ENCODE measurements around the gene HOXA9. TPM values are rescaled to one million over a fixed set of nuclear protein-coding genes. Genes with fewer than 3 reads are reported as not detected.

The HOXA9 gene
- total RNA-seq, 1 experiment from 2014 or later = 16.7 TPM

DNA sequence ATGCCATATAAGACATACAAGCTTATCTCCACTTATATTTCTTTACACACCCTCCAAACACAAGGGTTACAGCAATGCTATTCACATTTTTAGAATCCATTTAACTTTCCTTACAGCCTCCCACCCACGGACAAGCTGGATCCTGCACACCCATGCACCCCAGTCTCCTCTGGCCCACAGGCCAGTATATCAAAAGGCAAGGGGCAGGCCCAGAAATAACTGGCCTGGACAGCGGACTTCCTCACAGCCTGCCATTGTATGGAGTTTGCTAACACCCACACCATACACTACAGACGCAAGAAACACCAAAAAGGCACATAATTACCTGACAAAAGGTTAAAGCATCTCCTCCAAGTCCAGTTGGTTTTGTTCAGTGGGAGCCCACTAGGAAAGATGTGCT is 46.8 kb downstream of the HOXA9 start:
- Histone ChIP-seq H3K36me3 (ENCODE audit: control insufficient read depth, insufficient read depth, low read length) (no peaks in the 10 kb centered on the region), H3K27me3 (replicated peaks; ENCODE audit: control insufficient read depth, insufficient read depth, low read length) (no peaks in the 10 kb centered on the region), H3K4me3 (ENCODE audit: low read depth, low read length) (no peak overlapping the region), H3K9me3 (no peaks in the 10 kb centered on the region), H3K4me1 (peaks cover 50% of the 10 kb centered on the region)
- ChIA-PET POLR2A (no interaction called here), CTCF (no interaction called here)
- no peak overlapping the region for H3K27ac Mint-ChIP-seq (ENCODE audit: unreplicated experiment)
- peak overlapping the region; percentile 59 for H3K4me3 Mint-ChIP-seq (ENCODE audit: unreplicated experiment)
- H3K27me3 Mint-ChIP-seq (ENCODE audit: insufficient read depth, unreplicated experiment) = no peaks in the 10 kb centered on the region
- no TSS peak for BruUV-seq (replicated peaks)
- peaks cover 39% of the 10 kb centered on the region for H3K36me3 Mint-ChIP-seq (ENCODE audit: insufficient read depth, unreplicated experiment)
- peaks cover 34% of the 10 kb centered on the region for H3K4me1 Mint-ChIP-seq (ENCODE audit: low read depth, unreplicated experiment)
- no peaks in the 10 kb centered on the region for H3K9me3 Mint-ChIP-seq (ENCODE audit: unreplicated experiment)
- intact Hi-C loops (cut with micrococcal nuclease; ENCODE audit: unreplicated experiment) = no loop called here
- DNase-seq = no peak
- TF ChIP-seq, protein P1, sequence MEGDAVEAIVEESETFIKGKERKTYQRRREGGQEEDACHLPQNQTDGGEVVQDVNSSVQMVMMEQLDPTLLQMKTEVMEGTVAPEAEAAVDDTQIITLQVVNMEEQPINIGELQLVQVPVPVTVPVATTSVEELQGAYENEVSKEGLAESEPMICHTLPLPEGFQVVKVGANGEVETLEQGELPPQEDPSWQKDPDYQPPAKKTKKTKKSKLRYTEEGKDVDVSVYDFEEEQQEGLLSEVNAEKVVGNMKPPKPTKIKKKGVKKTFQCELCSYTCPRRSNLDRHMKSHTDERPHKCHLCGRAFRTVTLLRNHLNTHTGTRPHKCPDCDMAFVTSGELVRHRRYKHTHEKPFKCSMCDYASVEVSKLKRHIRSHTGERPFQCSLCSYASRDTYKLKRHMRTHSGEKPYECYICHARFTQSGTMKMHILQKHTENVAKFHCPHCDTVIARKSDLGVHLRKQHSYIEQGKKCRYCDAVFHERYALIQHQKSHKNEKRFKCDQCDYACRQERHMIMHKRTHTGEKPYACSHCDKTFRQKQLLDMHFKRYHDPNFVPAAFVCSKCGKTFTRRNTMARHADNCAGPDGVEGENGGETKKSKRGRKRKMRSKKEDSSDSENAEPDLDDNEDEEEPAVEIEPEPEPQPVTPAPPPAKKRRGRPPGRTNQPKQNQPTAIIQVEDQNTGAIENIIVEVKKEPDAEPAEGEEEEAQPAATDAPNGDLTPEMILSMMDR (IDR thresholded peaks at IDR 0.05; ENCODE audit: insufficient read depth in 1 of 2, low read depth in 1 of 2, low read length in 1 of 2, severe bottlenecking in 1 of 2, unreplicated experiment in 1 of 2) = no peak

DNA sequence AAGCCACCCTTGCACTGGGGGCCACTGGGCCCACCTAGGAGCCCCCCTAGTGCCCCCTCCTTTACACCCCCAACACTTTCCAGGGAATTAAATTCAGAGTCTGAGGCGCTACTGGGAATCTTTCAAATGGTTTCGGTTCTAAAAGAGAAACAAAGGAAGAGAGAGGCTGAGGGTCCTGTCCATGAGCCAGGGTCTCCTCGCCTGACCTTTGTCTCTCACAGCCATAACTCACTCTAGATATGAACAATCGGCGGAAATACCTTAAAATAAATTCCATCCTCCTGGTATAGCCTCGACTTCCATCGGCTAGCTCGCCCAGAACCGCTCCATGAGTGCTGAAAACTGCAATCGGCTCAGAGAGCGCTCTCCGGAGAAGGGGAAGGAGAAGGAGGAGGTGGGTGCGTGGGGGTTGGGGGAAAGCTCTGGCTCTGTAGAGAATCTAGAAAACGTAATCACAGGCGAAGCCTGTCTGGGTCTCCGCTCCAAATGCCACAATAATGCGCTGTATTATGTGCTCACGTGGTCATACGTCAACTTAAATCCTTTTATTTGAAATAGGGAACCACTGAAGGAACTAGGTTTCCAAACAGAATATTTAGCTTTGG is 47.3 kb downstream of the HOXA9 start:
- intact Hi-C loops (cut with micrococcal nuclease; ENCODE audit: unreplicated experiment) = no loop called here
- POLR2A ChIA-PET = no interaction called here
- Histone ChIP-seq H3K9me3 (no peaks in the 10 kb centered on the region), H3K4me3 (ENCODE audit: low read depth, low read length) (no peak overlapping the region), H3K27me3 (replicated peaks; ENCODE audit: control insufficient read depth, insufficient read depth, low read length) (no peaks in the 10 kb centered on the region), H3K36me3 (ENCODE audit: control insufficient read depth, insufficient read depth, low read length) (no peaks in the 10 kb centered on the region), H3K4me1 (peaks cover 48% of the 10 kb centered on the region)
- H3K4me1 Mint-ChIP-seq (ENCODE audit: low read depth, unreplicated experiment) = peaks cover 34% of the 10 kb centered on the region
- no peaks in the 10 kb centered on the region for H3K27me3 Mint-ChIP-seq (ENCODE audit: insufficient read depth, unreplicated experiment)
- DNase-seq = no peak
- peaks cover 39% of the 10 kb centered on the region for H3K36me3 Mint-ChIP-seq (ENCODE audit: insufficient read depth, unreplicated experiment)
- no TSS peak for BruUV-seq (replicated peaks)
- no peak overlapping the region for H3K27ac Mint-ChIP-seq (ENCODE audit: unreplicated experiment)
- TF ChIP-seq, protein P1 (IDR thresholded peaks at IDR 0.05; ENCODE audit: insufficient read depth in 1 of 2, low read depth in 1 of 2, low read length in 1 of 2, severe bottlenecking in 1 of 2, unreplicated experiment in 1 of 2) = no peak
- CTCF ChIA-PET = no interaction called here
- peak overlapping the region; percentile 59 for H3K4me3 Mint-ChIP-seq (ENCODE audit: unreplicated experiment)
- H3K9me3 Mint-ChIP-seq (ENCODE audit: unreplicated experiment) = no peaks in the 10 kb centered on the region

- no peak for DNase-seq
- H3K4me3 Mint-ChIP-seq (ENCODE audit: unreplicated experiment) = peak overlapping the region; percentile 59
- CTCF ChIA-PET = no interaction called here
- H3K36me3 Mint-ChIP-seq (ENCODE audit: insufficient read depth, unreplicated experiment) = peaks cover 33% of the 10 kb centered on the region
- Histone ChIP-seq H3K27me3 (replicated peaks; ENCODE audit: control insufficient read depth, insufficient read depth, low read length) (no peaks in the 10 kb centered on the region), H3K4me1 (peaks cover 52% of the 10 kb centered on the region), H3K9me3 (no peaks in the 10 kb centered on the region), H3K36me3 (ENCODE audit: control insufficient read depth, insufficient read depth, low read length) (no peaks in the 10 kb centered on the region), H3K4me3 (ENCODE audit: low read depth, low read length) (no peak overlapping the region)
- H3K27ac Mint-ChIP-seq (ENCODE audit: unreplicated experiment) = no peak overlapping the region
- H3K27me3 Mint-ChIP-seq (ENCODE audit: insufficient read depth, unreplicated experiment) = no peaks in the 10 kb centered on the region
- POLR2A ChIA-PET = interaction anchor here (0.6 kb wide), 1 partner anchor 39 kb away, joined by 3 read pairs; the partner anchor contains the start of gene HOXA7
- TF ChIP-seq, protein P1 (IDR thresholded peaks at IDR 0.05; ENCODE audit: insufficient read depth in 1 of 2, low read depth in 1 of 2, low read length in 1 of 2, severe bottlenecking in 1 of 2, unreplicated experiment in 1 of 2) = no peak
- BruUV-seq (replicated peaks) = no TSS peak
- intact Hi-C loops (cut with micrococcal nuclease; ENCODE audit: unreplicated experiment) = no loop called here
- peaks cover 34% of the 10 kb centered on the region for H3K4me1 Mint-ChIP-seq (ENCODE audit: low read depth, unreplicated experiment)
- no peaks in the 10 kb centered on the region for H3K9me3 Mint-ChIP-seq (ENCODE audit: unreplicated experiment)
Observed at GRCh38 chr7:27116962-27117886, 48.1 kb downstream of the HOXA9 start.

Data from Caco-2 (cell line).